GM18519 (cell line): Measurements from ENCODE around the gene ZNF384.

Experiments
- ATAC-seq: cut with Tn5 transposase; IDR thresholded peaks from one replicate; pipeline ENCODE4 v1.9.1; 2021; ENCODE audit warnings: mild to moderate bottlenecking, moderate library complexity; ENCODE audit not compliant: unreplicated experiment, low FRiP score

The ZNF384 gene

DNA sequence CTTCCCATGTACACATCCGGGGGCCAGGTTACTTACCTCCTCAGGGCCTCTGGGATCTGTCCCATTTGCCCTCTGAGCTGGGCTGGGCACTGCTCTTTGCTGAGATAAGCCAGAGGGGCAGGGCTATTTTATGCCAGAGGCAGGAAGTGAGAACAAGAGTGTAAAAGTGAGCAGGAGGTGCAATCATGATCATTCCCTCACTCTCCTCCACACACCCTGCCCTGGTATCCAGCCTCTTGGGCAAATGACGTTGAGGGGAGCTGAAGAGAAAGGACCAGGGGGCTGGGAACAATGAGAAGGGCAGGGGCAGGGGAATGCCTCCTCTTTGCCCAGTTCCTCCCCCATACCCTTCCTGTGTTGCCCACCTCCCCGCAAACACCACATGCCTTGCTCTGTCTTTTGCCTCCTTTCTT lies 57.6 kb downstream of the ZNF384 start:
- ATAC-seq = no peak

DNA sequence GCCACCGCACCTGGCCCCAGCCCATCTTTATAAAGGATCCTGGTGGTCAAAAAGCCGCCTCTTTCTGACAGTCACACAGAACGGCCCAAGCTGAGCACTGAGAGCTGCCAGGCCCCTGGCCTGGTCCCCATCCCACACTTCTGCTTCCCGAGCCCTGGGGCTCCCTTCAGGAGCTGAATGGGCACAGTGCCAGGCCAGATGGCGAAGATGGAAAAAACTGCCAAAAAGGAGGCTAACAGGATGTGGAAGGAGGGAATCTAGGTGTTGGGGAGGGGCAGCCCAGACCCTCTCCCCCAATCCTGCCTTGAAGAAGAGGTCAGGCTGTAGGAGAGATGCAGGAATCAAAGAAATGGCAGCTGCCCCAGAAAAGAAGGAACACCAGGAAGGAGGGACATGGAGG lies 58.4 kb downstream of the ZNF384 start:
- ATAC-seq = no peak

DNA sequence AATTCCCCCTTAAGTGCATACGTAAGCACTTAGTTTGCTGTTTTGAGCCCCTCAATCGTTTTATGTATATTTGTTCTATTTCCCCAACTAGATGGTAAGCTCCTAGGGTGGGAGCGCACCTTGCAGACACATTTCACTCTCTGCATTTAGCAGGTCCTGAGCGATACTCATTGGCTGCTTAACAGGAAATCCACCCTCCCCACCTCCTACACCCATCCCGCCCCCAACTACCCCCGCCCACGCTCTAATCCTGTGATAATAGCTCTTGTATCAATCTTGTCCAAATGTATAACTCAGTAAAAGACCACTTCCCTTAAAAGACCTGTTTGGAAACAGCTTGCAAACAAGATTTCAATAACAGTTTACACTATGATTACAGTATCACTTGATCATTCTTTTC lies 61.6 kb downstream of the ZNF384 start:
- ATAC-seq = no peak

DNA sequence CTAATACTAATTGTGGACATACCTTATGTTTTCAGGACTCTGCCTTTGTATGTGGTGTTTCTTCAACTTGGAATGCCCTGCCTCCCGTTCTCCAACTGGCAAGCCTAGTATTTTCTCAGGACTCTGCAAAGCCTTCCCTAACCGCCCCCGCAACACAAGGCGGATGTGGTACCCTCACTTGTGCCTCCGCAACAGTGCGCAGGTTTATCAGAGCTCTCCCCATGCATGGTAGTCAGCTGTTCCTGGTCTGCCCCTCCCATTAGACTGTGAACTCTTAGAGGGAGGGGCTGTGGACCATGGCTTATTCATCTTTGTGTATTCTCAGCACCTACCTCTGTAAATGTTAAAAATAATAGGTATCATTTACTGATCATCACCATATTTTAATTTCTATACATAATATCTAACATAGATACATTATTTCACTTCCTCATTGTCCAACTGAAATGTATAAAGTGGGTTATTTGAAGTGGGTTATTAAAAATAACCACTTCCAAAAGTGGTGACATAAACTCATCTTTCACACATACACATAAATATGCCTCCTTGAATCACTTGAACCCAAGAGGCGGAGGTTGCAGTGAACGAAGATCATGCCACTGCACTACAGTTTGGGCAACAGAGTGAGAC lies 62.4 kb downstream of the ZNF384 start:
- no peak for ATAC-seq

DNA sequence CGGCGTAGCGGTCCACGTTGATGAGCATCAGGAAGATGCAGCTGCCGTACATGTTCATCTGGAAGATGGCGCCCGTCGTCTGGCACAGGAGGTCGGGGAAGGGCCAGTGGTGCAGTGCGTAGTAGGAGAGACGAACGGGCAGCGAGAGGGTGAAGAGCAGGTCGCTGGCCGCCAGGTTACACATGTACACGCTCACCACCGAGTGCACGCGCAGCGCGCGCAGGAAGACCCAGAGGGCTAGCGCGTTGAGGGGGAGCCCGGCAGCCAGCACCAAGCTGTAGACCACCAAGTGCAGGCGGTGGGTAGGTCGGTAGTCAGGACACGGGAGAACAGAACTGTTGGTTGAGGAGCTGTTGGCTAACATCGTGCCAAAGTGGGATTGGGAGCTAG lies 68.3 kb downstream of the ZNF384 start:
- ATAC-seq = no peak

DNA sequence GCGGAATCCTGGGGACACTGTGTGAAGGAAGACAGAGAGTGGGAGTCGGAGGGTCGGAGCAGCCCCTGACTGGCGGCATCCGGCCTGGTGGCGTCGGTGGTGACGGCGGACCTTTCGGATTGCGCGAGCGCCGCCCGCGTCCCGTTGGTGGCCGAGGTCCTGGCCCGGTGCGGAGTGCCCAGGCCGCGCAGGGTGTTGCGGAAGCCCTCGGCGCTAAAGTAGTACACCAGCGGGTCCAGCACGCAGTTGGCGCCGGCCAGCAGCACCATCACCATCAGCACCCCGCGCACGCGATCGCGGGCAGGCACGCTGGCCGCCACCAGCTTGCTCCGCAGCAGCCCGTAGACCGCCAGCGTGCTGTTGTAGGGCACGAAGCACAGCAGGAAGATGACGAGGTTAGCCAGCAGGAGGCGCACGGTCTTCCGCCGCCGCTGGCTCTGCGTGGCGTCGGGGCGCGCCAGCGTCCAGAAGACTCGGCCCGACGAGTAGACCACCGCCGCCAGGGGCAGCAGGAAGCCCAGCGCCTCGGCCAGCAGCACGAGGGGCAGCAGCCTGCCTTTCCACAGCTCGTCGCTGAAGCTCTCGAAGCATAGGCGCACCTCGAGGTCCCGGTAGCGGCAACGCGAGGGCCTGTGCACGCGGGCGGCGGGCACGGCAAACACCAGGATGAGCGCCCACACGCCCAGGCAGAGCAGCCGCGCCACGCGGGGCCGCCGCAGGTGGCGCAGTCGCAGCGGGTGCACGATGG lies 68.9 kb downstream of the ZNF384 start:
- no peak for ATAC-seq

DNA sequence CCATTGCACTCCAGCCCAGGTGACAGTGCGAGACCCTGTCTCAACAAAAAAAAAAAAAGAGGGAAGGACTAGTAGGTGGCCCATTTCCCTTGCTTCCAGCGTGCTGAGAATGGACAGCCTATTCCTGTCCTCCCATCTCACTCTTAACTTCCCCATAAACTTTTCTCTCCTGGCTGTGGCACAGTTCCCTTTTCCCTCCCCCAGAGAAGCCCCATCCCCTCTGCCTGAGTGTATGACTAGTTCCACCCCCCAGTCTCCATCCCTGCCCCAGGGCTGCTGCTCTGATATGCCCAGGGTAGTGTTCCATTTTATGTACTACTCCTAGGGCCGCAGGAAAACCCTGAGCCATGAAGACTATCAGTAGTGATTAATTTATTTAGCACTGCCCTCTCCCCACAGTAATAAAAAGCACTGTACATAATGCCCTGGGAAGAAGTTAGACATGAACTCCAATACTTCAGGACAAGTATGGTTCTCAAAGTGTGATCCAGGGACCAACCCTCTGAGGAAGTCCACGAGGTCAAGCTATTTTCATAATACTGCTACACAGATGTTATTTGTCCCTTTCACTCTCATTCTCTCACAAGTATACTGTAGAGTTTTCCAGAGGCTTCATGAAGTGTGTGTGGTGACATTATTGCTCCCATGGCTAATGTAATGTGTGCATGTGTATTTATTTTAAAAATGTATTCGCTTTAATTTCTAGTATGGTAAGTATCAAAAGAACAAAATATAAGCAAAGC lies 70.5 kb downstream of the ZNF384 start:
- ATAC-seq = no peak
